SK-MEL-5 (cell line): ENCODE data around the gene MGA. TPM values are rescaled to one million over a fixed set of nuclear protein-coding genes. Genes with fewer than 3 reads are reported as not detected.

ENCODE experiments used
- DNase-seq: peaks from one replicate; pipeline ENCODE4 v3.0.0-alpha.2; 2016; ENCODE audit warnings: low read depth, low spot score
- in situ Hi-C: cut with HindIII; loops from 2 replicates; pipeline ENCODE4 v1.10.0; 2016; ENCODE audit warnings: low sequenced_read_pairs, high pct_unique_total_duplicates, low pct_unique_long_range_greater_than_20kb
- total RNA-seq: library from RNA; depleted of rRNA; stranded (reverse); fragments of >200 nt; shearing (Covaris generic); gene quantifications from 2 replicates; pipeline ENCODE4 v1.2.3, GENCODE V29; 2014

Gene MGA
- total RNA-seq, 1 experiment from 2014 or later = 28.8 TPM

DNA sequence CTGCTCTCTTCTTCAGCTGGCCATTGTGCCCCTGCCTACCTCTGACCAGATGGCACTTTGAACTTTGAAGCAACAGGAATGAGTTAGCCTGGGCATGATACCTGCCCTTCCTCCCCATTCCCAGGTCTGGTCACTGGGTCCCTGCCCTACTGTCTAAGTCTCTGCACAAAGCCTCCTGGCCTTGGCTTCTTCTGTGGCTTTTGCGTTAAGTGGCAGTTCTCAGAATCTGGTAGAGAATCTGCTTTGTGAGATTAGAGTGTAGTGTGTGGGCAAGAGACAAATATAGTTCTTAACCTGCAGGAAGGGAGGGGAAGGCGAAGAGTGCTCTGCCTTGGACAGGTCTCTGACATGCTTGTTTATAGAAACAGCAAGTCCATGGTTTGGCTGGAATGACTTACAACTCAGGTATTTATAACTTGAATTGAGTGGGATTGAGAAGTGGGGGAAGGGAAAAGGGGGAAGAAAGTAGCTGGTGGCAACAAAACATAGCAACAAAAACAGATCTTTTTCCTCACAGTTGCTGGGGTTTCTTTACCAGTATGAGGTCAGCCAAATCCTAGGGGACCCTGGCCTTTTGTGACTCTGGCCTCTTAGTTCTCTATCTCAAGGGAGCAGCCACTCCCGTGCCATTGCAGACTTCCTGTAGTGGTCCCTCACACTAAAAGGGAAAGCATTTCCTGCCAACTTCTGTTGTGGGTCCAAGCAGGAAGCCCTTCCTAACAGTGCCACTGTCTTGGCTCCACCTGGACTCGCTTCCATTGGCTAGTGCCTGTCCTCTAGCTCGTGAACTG is 130.7 kb downstream of the MGA start:
- in situ Hi-C loops = no loop called here
- no peak for DNase-seq

DNA sequence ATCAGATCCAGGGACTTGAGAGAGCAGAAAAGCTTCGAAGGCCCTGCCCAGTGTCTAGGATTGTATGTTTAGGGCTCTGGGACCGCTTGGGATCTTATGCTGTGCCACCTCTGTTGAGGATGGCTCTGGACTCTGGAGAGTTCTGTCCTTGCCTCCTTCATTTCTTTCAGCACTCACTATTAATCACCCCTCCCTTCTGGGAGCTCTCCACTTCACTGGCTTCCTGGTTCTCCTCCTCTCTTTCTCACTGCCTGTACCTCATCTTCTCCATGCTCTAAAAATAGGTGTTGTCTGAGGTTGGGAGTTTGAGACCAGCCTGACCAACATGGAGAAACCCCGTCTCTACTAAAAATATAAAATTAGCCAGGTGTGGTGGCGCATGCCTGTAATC is 131.3 kb downstream of the MGA start:
- in situ Hi-C loops = no loop called here
- DNase-seq = no peak

DNA sequence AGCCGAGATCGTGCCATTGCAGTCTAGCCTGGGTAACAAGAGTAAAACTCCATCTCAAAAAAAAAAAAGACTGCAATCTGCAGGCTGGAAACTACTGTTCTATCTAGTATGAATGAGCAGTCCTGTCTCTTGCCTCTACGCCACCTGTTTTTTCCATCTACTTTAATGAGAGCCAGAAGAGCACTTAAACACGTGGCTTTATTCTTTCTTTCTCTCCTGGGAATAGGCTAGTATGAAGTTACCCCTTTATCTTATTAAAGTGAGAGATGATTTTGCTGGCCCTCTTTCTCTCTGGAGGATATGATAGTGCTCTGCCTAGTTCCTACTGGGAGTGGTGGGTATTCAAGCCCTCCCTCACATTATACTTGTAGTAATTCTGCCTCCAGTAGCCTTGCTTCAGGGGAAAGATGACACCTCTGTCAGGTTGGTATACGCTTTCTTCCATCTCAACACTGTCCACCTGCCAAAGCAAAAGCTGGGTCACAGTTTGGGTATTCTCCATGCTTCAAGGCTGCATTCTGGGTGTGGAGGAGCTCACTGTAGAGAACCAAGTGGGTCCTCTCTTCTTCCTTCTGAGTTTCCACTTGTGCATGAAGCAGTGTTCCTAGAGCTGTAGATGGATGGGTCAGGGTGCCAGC is 131.9 kb downstream of the MGA start:
- in situ Hi-C loops = no loop called here
- DNase-seq = no peak

DNA sequence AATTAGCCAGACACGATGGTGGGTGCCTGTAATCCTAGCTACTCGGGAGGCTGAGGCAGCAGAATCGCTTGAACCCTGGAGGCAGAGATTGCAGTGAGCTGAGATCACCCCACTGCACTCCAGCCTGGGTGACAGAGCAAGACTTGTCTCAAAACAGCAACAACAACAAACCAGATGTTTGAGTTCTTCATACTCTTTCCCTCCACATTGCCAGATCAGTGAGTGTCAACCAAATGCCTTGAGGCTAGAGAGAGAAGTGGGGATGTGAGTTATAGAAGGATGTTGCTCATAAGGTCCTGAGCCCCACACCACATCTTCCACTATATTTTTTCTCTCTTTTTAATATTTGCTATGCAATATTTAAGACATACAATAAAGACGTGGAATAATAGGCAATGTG is 133.9 kb downstream of the MGA start:
- no peak for DNase-seq

DNA sequence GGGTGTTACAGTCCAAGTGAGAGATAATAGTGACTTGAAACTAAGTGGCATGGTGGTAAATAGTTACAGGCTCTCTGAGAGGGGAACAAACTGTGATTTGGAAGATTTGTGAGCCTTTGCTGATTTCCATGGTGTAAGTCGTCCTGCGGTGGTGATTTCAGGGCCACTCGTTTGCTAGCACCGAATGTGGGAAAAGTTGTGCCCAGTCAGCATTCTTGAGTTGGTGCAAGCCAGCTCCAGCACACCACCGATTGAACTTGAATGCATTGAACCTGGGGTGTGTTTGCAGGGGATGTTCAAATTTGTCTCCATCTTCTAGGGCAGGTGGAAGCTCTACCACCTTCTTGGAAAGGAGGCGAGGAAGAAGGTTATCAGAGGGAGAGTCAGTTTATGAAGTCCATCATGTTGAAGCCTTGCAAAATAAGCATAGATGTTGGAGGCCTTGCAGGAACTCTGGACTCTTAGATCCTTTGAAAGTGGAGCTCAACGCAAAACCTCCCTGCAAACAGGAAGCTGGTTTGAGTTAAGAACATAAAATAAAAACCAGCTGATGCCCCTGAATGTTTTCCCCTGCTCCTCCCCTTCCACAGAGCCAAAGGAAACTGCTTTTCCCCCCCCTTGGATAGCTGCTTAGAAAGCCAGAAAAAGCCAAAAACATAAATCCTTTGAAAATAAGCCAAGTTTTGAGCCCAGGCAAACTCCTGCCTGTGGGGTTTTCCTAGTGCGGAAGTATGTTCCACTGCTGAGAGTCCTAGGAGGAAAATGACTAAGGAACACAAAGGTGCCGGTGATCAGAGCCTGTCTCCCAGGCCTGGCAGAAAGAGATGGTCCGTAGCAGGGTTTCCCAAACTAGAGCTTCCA is 136.0 kb downstream of the MGA start:
- no peak for DNase-seq
- in situ Hi-C loops = no loop called here

More for the DNA sequence above, 133.9 kb downstream of the MGA start:
- in situ Hi-C loops = no loop called here

DNA sequence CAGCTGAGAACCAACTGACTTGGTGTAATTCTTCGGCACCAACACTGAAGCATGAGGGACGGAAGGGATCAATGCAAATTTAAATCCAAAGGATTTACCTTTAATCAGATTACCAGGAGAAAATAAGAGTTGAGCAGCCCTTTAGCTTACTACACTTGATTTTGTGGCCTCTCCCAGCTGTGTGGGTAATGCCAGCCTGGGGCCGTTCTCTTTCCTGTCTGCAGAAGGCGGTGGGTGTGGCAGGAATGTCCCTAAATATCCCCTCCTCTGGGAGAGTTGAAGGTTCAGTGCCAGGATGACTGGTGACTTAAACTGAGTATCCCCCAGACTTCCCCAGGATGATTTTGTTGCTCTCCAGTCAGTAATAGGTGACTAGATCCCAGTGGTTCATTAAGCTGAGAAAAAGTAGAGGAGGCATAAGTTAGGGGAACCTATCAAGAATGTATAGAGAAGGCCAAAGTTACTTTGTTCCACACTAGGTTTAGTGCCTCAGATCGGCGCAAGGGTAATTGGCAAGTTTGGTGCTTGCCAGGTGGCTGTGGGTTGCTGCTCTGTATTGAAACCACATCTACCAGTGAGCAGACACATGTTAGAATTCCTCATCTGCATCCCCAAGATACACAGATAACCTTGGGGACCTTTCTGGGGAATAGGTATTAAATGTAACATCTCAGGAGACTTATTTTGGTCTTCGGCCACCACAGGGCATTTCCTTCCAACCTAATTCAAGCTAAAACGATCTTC is 137.2 kb downstream of the MGA start:
- in situ Hi-C loops = no loop called here
- DNase-seq = no peak

DNA sequence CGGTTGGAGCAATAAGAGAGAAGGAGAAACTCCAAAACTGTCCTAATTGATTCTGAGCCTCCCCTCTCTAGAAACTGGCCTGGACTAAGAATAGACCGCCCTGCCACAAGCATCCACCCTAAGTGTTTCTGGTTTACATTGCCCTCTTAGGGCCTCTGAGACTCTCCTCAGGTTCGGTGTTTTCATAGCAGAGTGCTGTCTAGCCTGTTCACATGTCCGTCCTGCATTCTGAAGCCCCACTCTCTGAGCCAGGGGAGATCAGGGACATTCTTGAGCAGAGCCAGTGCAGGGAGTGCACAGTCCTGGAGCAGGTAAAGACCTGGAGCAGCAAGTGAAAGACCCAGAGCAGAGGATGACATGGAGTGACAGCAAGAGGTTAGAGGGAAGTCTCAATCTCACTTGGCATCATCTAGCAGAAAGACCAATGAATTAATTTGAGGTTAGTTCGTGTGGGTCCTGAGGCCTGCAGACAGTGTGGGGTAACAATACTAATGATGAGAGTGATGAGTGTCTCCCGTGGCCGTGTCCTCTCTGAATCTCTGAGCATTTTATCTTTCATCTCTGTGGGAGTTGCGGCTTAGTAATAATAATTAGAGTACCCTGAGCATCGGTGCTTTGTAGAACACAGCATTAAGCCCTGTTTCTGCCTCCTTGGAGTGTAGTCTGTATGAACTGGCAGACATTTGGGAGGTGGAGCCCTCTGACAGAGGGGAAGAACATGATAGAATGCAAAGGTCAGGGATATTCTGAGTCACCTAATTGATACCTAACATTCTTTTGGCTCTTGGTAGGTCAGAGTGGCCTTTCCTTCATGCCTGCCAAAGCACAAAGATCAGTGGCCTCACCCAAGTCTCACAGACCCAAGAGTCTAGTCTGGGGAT is 138.6 kb downstream of the MGA start:
- DNase-seq = no peak
- in situ Hi-C loops = no loop called here

DNA sequence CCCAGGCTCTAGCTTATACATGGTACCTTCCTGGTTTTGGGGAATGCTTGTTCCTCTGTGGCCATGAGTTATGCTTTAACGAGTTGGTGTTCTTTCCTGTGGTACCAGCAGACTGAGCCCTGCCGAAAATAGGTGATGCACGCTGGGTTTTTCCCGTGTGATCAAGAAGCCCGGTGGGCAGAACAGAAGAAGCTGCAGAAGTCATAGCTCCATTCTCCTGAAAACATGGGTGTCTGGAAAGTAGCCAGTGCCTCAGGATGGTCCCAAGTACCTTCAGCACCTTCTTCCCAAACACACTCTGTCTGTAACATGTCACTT is 139.2 kb downstream of the MGA start:
- DNase-seq = no peak
- in situ Hi-C loops = no loop called here

DNA sequence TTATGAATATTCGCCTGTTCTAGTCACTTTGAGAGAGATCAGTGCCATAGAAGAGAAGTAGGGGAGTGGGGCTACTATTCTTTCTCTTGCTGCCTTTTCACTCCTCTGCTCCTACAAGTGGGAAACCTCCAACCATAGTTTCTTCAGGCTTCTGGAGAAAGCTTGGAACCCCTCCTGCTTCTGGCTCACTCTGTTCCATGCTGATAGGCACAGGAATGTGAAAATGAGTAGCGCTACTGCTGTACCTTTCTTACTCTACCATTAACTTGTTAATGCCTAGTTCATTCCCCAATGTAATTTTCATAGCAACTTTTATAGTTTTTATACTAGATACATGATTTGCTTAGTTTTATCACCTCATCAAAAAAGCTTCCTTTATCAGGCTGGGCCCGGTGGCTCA is 141.0 kb downstream of the MGA start:
- in situ Hi-C loops = no loop called here
- no peak for DNase-seq

DNA sequence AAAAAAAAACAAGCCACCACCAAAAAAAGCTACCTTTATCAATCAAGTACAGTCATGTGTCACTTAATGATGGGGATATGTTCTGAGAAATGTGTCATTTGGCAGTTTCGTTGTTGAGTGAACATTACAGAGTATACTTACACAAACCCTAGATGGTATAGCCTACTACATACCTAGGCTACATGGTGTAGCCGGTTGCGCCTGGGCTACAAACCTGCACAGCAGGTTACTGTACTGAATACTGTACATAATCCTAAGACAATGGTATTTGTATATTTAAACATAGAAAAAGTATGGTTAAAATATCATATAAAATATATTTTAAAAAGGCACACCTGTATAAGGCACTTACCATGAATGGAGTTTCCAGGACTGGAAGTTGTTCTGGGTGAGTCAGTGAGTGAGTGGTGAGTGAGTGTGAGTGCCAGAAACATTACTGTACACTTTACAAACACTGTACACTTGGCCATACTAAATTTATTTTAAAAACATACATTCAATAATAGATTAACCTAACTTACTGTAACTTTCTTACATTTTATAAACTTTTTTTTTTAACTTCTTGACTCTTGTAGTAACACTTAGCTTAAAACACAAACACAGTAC is 141.7 kb downstream of the MGA start:
- DNase-seq = no peak
- in situ Hi-C loops = no loop called here

DNA sequence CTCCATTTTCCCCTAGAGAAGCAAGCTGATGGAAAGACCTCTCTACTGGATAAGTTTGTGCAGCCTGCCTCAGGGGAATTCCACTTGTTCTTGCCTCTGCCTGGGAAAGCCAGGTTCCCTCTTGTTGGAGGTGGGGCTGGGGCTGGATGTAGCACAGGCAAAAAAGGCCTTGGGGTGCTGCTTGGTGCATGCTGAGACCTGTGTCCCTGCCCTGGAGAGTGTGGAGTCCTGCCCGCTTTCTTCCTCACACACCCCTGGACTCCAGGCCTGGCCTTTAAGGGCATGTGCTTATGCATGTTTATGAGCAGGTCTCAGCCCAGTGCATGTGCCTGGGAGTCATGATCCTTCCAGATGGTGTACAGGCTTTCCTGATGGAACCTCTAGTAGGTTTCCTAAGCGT is 144.2 kb downstream of the MGA start:
- in situ Hi-C loops = no loop called here
- no peak for DNase-seq

DNA sequence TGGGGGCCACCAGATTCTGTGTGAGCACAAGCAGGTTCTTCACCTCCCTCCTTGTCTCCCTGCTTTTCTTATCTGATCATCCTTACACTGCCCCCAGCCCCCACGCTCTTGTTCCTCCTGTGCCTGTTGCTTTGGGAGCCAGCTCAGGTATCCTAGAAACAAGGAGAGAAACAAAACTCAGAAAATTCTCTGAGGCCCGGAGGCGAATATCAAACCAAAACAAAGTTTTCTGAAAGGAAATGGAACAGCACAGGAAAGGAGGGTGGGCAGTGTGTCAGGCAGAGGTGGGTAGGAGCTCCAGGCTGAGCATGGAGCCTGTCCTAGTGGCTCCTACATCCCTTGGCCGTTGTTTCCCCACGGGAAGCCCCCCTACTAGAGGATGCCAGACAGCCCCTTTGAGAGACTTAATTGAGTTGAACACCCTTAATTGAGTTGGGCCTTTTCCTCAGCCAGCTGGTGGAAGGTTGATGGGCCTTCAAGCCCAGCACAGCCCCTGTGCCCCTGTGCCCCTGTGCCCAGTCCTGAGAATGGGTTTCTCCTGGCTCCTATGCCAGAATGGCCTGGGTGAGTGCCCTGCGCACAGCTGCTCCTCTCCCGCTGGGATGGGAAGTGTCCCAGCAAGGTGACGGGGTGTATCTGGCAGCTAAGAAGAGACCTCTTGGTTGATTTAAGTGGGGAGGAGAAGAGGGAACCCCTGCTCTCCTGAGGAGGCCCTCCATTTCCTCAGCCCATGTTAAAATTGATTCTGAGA is 144.9 kb downstream of the MGA start:
- DNase-seq = no peak
- in situ Hi-C loops = no loop called here

DNA sequence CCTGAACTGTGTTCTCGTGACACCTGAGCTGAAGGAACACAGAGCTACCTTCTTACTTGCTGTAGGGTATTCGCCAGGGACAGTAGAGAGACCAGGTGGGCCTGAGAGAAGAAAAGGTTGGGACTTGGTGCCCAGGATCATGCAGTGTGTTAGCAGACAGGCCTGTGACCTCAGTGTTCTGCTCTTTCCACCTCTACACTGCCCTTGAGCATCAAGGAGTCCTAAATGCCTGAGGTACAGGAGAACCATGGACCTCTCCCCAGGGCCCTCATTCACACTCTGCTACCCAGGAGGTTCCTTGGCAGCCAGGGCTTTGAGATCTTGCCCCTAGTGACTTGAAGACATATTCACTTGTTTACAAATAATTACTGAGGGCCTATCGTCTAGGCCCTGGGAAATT is 145.5 kb downstream of the MGA start:
- in situ Hi-C loops = no loop called here
- no peak for DNase-seq

DNA sequence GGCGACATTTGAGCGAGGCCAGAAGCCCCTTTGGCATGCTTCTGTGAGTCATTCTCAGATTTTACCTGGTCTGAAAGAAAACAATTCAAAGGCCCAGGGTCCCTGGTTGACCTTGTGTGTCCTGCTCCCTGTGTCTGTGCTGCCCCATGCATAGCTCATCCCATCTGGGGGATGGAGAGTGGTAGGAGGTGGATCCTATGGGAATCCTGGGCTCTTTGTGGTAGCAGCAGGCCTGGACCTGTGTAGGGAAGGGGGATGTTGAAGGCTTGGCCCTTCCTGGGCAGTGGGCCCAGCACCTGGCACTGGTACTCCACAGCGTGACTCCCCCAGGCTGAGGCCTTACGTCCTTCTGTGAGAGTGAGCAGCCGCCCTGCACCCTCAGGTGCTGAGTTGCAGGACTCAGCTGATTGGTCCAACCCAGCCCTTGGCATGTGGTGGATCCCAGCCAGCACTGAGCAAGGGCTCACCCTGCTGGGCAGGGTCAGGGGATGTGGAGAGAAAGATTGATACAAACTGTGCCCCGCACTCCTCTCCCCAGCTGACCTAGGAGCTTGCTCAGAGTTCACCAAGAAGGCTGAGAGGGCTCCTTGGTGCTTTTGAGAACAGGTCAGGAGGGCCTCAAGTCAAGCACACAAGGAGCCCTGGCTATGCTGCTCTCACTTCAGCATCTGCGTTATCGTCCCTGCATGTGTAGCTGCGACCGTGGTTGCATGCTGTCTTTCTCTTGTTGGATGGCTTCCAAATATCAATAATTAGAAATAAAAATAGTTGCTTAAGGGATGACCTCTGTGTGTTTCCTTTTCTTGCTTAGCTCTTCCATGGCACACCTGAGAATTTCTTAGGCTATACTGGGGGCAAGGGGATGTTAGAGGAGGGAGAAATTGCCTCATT is 146.3 kb downstream of the MGA start:
- DNase-seq = peak; percentile 57

DNA sequence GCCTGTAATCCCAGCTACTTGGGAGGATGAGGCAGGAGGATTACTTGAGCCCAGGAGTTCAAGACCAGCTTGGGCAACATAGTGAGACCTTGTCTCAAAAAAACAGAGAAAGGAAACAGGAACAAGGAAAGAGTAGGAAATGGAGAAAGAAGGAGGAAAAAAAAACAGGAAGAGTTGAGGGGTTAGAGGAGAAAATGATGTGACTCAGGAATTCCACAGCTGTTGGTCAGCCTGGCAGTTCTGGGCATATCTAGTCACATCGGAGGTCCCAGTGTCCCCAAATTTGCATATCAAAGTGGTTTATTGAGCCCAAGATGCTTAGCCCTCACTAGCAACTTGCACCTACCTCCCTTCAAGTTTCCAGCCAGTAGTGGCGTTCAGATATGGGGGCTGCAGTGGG is 148.9 kb downstream of the MGA start:
- DNase-seq = no peak
- in situ Hi-C loops = no loop called here

More for the DNA sequence above, 146.3 kb downstream of the MGA start:
- in situ Hi-C loops = no loop called here
